CD4-positive, alpha-beta T cell treated with Interleukin-2 at 100 ng/mL for 4 hours (primary cell): ENCODE results near the gene ADH1C.
"Not testable (repeated sequence)": the region's sequence is repeated elsewhere in the genome, so short reads cannot be mapped to it uniquely, and the experiment has no call there.

Experiments used
- DNase-seq: peaks from one replicate; pipeline ENCODE4 v3.0.0-alpha.2; 2020; ENCODE audit warnings: low spot score

Gene ADH1C

GRCh38 chr4:99357948-99358347 is 5.4 kb upstream of the ADH1C start:
- DNase-seq: no peak

DNA sequence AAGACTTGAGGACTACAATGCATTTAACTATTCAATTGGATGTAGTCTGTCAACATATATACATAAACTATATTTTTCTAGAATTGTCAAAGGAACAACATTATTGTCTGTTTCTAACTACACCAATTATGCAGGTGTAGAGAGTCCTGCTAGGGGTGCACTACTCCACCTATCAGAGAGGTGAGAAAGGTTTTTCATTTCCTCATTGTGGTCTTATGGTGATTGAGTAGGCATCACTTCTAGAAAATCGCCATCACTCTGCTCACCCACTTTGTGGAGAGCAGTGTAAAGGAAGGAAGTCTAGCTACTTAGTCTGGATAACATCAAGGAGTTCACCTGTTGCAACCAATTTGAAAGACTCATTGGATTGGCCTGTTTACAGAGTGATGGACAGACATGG is 4.4 kb upstream of the ADH1C start:
- DNase-seq: no peak

DNA sequence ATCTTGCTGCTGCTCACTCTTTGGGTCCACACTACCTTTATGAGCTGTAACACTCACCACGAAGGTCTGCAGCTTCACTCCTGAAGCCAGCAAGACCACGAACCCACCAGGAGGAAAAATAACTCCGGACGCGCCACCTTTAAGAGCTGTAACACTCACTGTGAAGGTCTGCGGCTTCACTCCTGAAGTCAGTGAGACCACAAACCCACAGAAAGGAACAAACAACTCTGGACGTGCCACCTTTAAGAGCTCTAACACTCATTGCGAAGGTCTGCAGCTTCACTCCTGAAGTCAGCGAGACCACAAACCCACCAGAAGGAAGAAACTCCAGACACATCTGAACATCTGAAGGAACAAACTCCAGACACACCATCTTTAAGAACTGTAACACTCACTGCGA is 3.6 kb upstream of the ADH1C start:
- not testable (repeated sequence) for DNase-seq

DNA sequence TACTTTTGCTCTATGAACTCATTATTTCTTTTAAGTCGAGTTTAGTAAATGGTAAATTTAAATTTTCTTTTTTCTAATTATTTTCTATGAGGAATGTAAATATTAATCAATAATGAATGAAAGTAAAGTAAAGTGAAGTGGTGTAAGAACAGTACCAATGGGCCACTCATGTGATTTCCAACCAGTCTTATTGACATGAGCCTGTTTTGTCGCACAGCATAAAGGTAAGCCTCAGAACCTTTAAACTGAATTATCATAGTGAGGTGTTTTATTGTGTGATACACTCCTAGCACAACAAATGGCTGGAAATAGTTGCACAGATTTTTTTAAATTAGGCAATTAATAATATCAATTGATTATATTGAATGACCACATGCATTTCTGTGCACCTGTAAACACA is 1.1 kb downstream of the ADH1C start:
- no peak for DNase-seq

DNA sequence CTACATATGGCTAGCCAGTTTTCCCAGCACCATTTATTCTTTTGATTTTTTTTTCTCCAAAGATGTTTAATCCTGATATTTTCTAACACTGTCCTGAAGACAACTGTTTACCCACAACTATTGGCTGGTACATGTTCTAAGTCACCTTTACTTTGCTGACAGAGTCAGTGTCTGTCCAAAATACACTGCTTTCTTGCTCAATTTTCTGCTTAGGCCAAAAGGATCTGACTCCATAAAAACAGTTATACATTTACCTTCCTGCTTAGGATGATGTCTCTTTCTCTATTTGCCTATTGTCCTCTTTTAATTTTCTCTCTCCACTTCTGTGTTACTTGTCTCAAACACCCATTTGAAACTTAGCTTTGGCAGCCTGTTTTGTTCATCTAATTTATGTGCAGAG is 3.2 kb downstream of the ADH1C start:
- no peak for DNase-seq

DNA sequence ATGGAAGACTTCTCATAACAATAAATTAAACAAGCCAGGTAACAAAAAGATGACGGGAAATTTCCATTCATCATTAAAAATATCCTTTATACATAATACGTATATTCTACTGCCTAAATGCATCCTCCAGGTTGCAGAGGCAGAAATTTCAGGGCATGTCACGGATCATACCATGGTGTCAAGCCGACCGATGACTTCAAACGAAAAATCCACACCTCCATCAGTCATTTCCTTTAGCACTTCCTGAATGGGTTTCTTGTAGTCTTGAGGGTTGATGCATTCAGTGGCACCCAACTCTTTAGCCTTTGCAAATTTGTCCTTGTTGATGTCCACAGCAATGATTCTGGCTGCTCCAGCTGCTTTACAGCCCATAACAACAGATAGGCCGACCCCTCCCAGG is 9.9 kb downstream of the ADH1C start:
- not testable (repeated sequence) for DNase-seq

DNA sequence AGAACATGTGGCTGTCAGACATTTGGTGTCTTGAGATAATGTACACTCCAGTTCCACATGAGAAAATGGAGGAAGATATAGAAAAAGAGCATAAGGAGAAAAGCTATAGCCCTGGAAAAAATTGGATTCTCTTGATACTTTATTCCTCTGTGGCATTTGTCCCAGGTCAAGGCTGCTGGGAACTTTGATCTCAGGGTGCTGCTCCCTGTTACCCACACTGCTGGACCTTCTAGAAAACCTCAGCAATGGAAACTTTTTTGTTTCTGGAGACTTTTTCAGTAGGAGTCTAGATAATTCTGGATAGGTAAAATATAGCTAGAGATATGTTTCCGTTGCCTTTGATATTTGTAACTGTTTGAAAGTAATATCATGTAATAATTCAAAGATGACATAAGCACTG is 11.1 kb downstream of the ADH1C start:
- no peak for DNase-seq

DNA sequence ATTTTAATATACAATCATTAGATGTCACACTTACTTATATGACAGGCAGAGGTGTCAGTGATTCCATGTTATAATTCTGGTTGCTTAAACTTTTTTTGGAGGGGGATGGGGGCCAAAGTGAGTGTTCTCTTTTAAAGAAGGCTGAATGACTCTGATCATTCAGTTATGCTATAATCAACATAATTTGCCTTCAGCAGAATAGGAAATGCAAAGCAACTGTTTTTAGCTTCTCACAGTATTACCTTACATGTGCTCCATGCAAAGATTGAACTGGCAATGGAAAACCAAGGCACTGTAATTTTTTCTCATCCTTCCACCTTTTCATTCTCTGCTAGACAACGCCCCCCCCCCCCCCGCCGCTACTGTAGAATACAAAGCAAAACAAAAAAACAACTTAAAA is 13.4 kb downstream of the ADH1C start:
- DNase-seq: no peak

- no peak for DNase-seq
Observed at GRCh38 chr4:99336553-99336952, 16.0 kb downstream of the ADH1C start.

DNA sequence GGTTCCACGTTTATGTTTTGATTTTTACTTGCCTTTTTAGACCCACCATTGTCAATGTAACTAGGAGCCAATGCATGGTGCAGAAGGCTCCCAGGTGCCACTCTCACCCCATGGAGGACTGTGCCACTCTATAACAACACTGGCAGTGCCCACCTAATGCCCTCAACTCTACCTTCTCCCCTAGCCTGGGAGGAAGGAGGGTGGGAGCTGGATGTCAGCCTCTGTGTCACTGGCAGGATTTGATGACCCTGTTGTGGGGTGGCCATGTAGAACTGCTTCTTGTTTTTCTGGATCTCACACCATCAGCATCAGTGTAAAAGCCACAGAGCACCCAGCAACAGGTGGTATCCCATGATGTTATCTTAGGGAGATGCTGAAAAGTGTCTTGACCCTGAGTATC is 17.7 kb downstream of the ADH1C start:
- DNase-seq: no peak

DNA sequence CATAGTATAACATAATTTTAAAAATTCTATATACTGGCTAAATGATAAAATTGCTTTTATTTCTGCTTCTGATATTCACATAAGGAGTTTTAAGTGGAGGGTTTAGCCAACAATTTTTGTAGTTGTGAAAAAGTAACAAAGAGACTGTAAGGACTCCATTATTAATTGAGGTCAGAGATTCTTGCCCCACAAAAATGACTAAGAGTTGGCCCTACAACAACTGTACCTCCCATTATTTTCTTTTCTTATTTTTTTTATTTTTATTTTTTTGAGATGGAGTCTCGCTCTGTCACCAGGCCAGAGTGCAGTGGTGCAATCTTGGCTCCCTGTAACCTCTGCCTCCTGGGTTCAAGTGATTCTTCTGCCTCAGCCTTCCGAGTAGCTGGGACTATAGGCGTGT is 21.9 kb downstream of the ADH1C start:
- DNase-seq: no peak

GRCh38 chr4:99329876-99330275 is 22.7 kb downstream of the ADH1C start:
- DNase-seq: no peak

GRCh38 chr4:99324979-99325378 is 27.6 kb downstream of the ADH1C start:
- no peak for DNase-seq

DNA sequence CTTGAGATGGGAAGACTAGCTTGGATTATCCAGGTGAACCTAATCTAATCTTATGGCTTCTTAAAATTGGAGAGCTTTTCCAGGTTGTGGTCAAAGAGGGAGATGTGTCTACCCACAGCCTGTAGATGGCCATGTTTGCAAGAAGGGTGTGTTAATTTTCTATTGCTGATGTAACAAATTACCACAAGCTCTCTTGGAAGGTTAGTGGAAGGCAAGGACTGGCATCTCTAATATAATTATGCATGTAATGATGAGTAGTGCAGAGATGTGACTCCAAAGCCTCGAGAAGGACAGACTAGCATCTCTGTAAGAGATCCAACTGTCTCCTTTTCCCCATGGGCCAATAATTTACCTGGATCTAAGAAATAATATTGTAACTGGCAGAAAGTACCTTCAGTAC is 28.2 kb downstream of the ADH1C start:
- DNase-seq: no peak

DNA sequence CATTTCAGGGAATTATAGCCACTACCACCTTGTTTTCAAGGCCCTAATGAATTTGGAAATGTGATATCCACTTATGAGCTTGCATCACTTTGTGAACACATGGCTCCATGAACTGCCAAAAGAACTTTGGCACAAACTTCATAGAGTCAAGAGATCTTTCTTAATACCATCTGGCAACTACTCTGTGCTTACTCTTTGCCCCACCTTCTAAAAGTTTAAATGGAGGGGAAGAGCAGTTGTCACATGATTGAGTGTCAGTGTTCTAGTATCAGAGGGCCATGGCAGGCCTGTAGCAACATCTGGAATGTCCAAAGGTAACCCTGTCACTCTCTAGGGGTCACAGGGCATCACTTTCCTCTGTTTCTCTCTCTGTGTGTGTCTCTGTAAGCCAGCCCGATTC is 28.8 kb downstream of the ADH1C start:
- no peak for DNase-seq

- no peak for DNase-seq
Observed at GRCh38 chr4:99321241-99322191, 31.0 kb downstream of the ADH1C start, which contains the start of gene ADH1B. Gene ADH1B, minus strand, starts transcription at chr4:99321401. Its CDS starts 70 bp downstream, at chr4:99321331.

DNA sequence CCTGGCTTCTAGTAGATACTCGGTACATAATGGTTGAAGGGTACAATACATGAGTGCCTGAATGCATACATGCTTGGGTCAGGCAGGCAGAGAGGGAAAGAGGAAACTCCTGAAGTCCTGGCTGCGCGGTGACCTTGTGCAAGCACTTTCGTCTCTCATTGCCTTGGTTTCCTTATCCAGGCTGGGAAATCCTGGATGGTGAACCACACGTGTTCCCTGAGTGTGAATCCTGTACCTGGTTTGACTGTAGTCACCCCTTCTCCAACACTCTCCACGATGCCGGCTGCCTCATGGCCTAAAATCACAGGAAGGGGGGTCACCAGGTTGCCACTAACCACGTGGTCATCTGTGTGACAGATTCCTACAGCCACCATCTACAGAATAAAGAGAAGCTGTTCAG is 34.7 kb downstream of the ADH1C start:
- DNase-seq: not testable (repeated sequence)

- no peak for DNase-seq
Observed at GRCh38 chr4:99317354-99317753, 35.2 kb downstream of the ADH1C start.

DNA sequence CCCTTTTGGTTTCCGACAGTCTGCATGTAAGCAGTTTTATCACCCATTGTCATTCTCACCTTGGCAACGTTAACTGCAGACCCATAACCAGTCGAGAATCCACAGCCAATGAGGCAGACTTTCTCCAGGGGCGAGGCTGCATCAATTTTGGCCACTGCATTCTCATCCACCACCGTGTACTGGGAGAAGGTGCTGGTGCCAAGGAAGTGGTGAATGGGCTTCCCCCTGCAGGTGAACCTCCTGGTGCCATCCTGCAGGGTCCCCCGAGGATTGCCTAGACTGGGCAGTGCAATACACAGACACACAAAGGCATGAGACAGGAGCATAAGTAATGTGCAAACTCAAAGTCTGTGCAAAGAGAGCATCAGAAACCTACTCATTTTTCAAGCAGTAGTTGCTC is 36.7 kb downstream of the ADH1C start:
- no peak for DNase-seq

GRCh38 chr4:99314211-99314610 is 38.3 kb downstream of the ADH1C start:
- no peak for DNase-seq

GRCh38 chr4:99310389-99310788 is 42.2 kb downstream of the ADH1C start:
- DNase-seq: no peak

- no peak for DNase-seq
Observed at GRCh38 chr4:99305638-99306400, 46.7 kb downstream of the ADH1C start.
